Testis (tissue), 3 donors: ENCODE results near the gene CFAP20. TPM values are rescaled to one million over a fixed set of nuclear protein-coding genes. Genes with fewer than 3 reads are reported as not detected.

ENCODE experiments used
- DNase-seq: peaks from one replicate; pipeline ENCODE4 v3.0.0-alpha.2; 2019
- H3K27ac ChIP-seq, 2 donors: fragments of 200-600 bp; sonication (generic); one replicate each; pipeline ENCODE4 v1.5.1; 2019
- H3K27me3 ChIP-seq: fragments of 200-600 bp; sonication (generic); one replicate; pipeline ENCODE4 v1.5.1; 2019
- H3K36me3 ChIP-seq: fragments of 200-600 bp; sonication (generic); one replicate; pipeline ENCODE4 v1.5.1; 2017; ENCODE audit warnings: low read depth; ENCODE audit errors: missing control alignments
- H3K4me1 ChIP-seq: fragments of 200-600 bp; sonication (generic); one replicate; pipeline ENCODE4 v1.5.1; 2019
- H3K4me3 ChIP-seq, 2 donors: fragments of 200-600 bp; sonication (generic); one replicate each; pipeline ENCODE4 v1.5.1; 2017 to 2019
- H3K9me3 ChIP-seq: fragments of 200-600 bp; sonication (generic); one replicate; pipeline ENCODE4 v1.5.1; 2017
- POLR2A ChIP-seq: fragments of 450-650 bp; IDR thresholded peaks from one replicate; pipeline ENCODE4 v1.6.1; 2017; ENCODE audit warnings: antibody characterized with exemption, mild to moderate bottlenecking, moderate library complexity
- WGBS, 2 donors: methylation state at CpG; one replicate each; pipeline ENCODE4 v1.1.5; 2018; 5-methylcytosine and 5-hydroxymethylcytosine counted together
- intact Hi-C: fragments of 100-400 bp; cut with DNase I; formaldehyde crosslinking; loops from one replicate; pipeline ENCODE4 v1.15.1; 2023; ENCODE audit warnings: low total_unique reads
- polyA plus RNA-seq: library from polyadenylated mRNA; stranded (reverse); fragments of 350-450 nt; fragmentation: Illumina TruSeq; extraction: RNeasy Lipid Tissue Mini Kit (QIAGEN cat#74804); gene quantifications from one replicate; pipeline ENCODE4 v1.2.3, GENCODE V29; 2014; ENCODE audit warnings: low read depth, low replicate concordance; ENCODE audit not compliant: insufficient read depth
- total RNA-seq, 2 donors: library from RNA; depleted of rRNA; stranded (reverse); fragments of >200 nt; gene quantifications; one replicate each; pipeline ENCODE4 v1.2.3, GENCODE V29; 2016
- TF ChIP-seq, protein P1 (sequence below), 3 experiments: fragments of 450-650 bp in 2 of 3; fragments of 200-600 bp in 1 of 3; sonication (generic) in 1 of 3; IDR thresholded peaks; one replicate each; pipeline ENCODE4 v1.5.1; 2016 to 2019; ENCODE audit warnings: antibody characterized with exemption in 3 of 3, mild to moderate bottlenecking in 2 of 3, moderate library complexity in 1 of 3

The CFAP20 gene
- total and polyA plus RNA-seq, 3 donors from 2014 or later: 91.5 to 98.6 (median 92.4) TPM

DNA sequence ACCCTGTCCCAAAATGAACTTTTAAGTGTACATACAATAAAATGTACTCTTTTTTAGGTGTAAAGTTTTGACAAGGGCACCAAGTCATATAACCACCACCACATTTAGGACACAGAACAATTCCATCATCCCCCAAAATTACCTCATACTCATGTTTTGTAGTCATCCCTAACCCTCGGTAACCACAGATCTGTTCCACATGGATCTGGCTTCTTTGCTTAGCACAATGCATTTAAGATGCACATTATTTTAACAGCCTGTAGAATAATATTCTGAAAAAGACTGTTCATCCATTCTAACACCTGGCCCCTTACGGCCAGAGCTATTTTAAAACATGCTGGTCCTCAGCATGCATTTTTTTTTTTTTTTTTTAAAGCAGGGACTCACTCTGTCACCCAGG is 25.2 kb upstream of the CFAP20 start:
- WGBS, 2 donors: 87 to 89% methylated on average over 2 of the region's 2 CpGs
- H3K27me3 ChIP-seq: no peaks in the 10 kb centered on the region
- intact Hi-C loops: no loop called here
- no peak for DNase-seq
- no peak overlapping the region for H3K4me3 ChIP-seq
- H3K27ac ChIP-seq: no peak overlapping the region
- H3K36me3 ChIP-seq: no peaks in the 10 kb centered on the region
- TF ChIP-seq POLR2A: no peak
- TF ChIP-seq, protein P1, sequence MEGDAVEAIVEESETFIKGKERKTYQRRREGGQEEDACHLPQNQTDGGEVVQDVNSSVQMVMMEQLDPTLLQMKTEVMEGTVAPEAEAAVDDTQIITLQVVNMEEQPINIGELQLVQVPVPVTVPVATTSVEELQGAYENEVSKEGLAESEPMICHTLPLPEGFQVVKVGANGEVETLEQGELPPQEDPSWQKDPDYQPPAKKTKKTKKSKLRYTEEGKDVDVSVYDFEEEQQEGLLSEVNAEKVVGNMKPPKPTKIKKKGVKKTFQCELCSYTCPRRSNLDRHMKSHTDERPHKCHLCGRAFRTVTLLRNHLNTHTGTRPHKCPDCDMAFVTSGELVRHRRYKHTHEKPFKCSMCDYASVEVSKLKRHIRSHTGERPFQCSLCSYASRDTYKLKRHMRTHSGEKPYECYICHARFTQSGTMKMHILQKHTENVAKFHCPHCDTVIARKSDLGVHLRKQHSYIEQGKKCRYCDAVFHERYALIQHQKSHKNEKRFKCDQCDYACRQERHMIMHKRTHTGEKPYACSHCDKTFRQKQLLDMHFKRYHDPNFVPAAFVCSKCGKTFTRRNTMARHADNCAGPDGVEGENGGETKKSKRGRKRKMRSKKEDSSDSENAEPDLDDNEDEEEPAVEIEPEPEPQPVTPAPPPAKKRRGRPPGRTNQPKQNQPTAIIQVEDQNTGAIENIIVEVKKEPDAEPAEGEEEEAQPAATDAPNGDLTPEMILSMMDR (IDR thresholded peaks at IDR 0.05): no peak
- no peaks in the 10 kb centered on the region for H3K4me1 ChIP-seq
- H3K9me3 ChIP-seq: no peaks in the 10 kb centered on the region

- H3K4me1 ChIP-seq: no peaks in the 10 kb centered on the region
- no peaks in the 10 kb centered on the region for H3K27me3 ChIP-seq
- no peak for DNase-seq
- no peaks in the 10 kb centered on the region for H3K9me3 ChIP-seq
- H3K36me3 ChIP-seq: no peaks in the 10 kb centered on the region
- WGBS, 2 donors: 80 to 89% methylated on average over 8 of the region's 8 CpGs
- H3K4me3 ChIP-seq: no peak overlapping the region
- intact Hi-C loops: no loop called here
- H3K27ac ChIP-seq: no peak overlapping the region
- TF ChIP-seq, protein P1 (IDR thresholded peaks at IDR 0.05): no peak
- no peak for TF ChIP-seq POLR2A
These were observed 23.2 kb upstream of the CFAP20 start for GRCh38 chr16:58152246-58152868.

- Histone ChIP-seq H3K9me3 (no peaks in the 10 kb centered on the region), H3K27ac (no peak overlapping the region), H3K27me3 (no peaks in the 10 kb centered on the region), H3K36me3 (no peaks in the 10 kb centered on the region), H3K4me3 (no peak overlapping the region), H3K4me1 (no peaks in the 10 kb centered on the region)
- WGBS, 2 donors: 83 to 100% methylated on average over 1 of the region's 1 CpG
- DNase-seq: no peak
- intact Hi-C loops: no loop called here
- TF ChIP-seq POLR2A: no peak
- TF ChIP-seq, protein P1 (IDR thresholded peaks at IDR 0.05): no peak
These were observed 19.3 kb upstream of the CFAP20 start for GRCh38 chr16:58148526-58148925.

DNA sequence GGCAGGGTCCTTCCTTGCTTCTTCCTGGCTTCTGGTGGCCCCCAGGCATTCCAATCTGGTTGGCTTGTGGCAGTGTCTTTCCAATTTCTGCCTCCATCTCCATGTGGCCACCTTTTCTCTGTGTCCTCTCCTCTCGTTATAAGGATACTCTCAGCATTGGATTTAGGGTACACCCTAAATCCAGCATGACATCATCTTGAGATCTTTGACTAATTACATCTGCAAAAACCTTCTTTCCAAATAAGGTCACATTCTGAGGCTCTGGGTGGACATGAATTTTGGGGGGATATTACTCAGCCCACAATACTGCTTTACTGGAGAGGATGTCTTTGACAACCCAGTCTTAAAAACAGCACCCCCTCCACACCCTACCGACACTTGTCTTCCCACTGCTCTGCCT is 18.9 kb upstream of the CFAP20 start:
- H3K4me3 ChIP-seq: no peak overlapping the region
- H3K27me3 ChIP-seq: no peaks in the 10 kb centered on the region
- DNase-seq: no peak
- no peaks in the 10 kb centered on the region for H3K36me3 ChIP-seq
- intact Hi-C loops: no loop called here
- no peaks in the 10 kb centered on the region for H3K9me3 ChIP-seq
- TF ChIP-seq, protein P1 (IDR thresholded peaks at IDR 0.05): no peak
- no peak for TF ChIP-seq POLR2A
- 94 to 97% methylated on average over 2 of the region's 2 CpGs for WGBS, 2 donors
- H3K4me1 ChIP-seq: no peaks in the 10 kb centered on the region
- no peak overlapping the region for H3K27ac ChIP-seq

- Histone ChIP-seq H3K9me3 (no peaks in the 10 kb centered on the region), H3K27me3 (no peaks in the 10 kb centered on the region), H3K36me3 (no peaks in the 10 kb centered on the region), H3K4me1 (no peaks in the 10 kb centered on the region), H3K4me3 (no peak overlapping the region), H3K27ac (no peak overlapping the region)
- TF ChIP-seq POLR2A: no peak
- TF ChIP-seq, protein P1 (IDR thresholded peaks at IDR 0.05): no peak
- no peak for DNase-seq
- intact Hi-C loops: no loop called here
These were observed 9.7 kb upstream of the CFAP20 start for GRCh38 chr16:58138852-58139251.
